CD4-positive, CD25-positive, alpha-beta regulatory T cell (primary cell): ENCODE results near the gene KDM4B. TPM values are rescaled to one million over a fixed set of nuclear protein-coding genes. Genes with fewer than 3 reads are reported as not detected.

Experiments used
- ATAC-seq, 2 donors: fragments of 150-1000 bp; cut with Tn5 transposase; one replicate each; pipeline ENCODE4 v1.10.0; 2021; ENCODE audit warnings: low read depth in 2 of 2, moderate number of reproducible peaks in 2 of 2, moderate library complexity in 1 of 2
- DNase-seq, 3 donors: peaks; one replicate each; pipeline versions ENCODE4 v3.0.0 to v3.0.0-alpha.2; 2012 to 2022; ENCODE audit warnings: mixed read lengths in 1 of 3
- H3K27ac ChIP-seq: one replicate; pipeline ENCODE4 v1.7.0; 2013; ENCODE audit warnings: mild to moderate bottlenecking, low read length; ENCODE audit not compliant: insufficient read depth, poor library complexity, severe bottlenecking
- H3K27me3 ChIP-seq: one replicate; pipeline ENCODE4 v1.7.0; 2013; ENCODE audit warnings: low read length; ENCODE audit not compliant: control insufficient read depth, insufficient read depth
- H3K36me3 ChIP-seq: one replicate; pipeline ENCODE4 v1.7.0; 2013; ENCODE audit warnings: mild to moderate bottlenecking, low read length, moderate library complexity; ENCODE audit not compliant: control insufficient read depth, insufficient read depth
- H3K4me1 ChIP-seq: 2 replicates; pipeline ENCODE4 v1.7.0; 2013; ENCODE audit warnings: mild to moderate bottlenecking, low read length; ENCODE audit not compliant: insufficient read depth, control insufficient read depth, poor library complexity, severe bottlenecking
- H3K4me3 ChIP-seq: one replicate; pipeline ENCODE4 v1.7.0; 2013; ENCODE audit warnings: low read depth, mild to moderate bottlenecking, low read length, moderate library complexity
- H3K9me3 ChIP-seq, 2 experiments: 1 replicate in 1 of 2; 2 replicates in 1 of 2; pipeline ENCODE4 v1.7.0; 2013; ENCODE audit warnings: low read length in 2 of 2, mild to moderate bottlenecking in 1 of 2, moderate library complexity in 1 of 2; ENCODE audit not compliant: control insufficient read depth in 2 of 2
- H3K27ac Mint-ChIP-seq, 3 donors: one replicate each; pipeline ENCODE4 v1.8.0; 2020 to 2022; ENCODE audit warnings: mild to moderate bottlenecking in 3 of 3, mixed read lengths in 3 of 3, moderate library complexity in 2 of 3
- H3K27me3 Mint-ChIP-seq: one replicate; pipeline ENCODE4 v1.8.0; 2022; ENCODE audit warnings: mild to moderate bottlenecking, mixed read lengths
- H3K36me3 Mint-ChIP-seq: one replicate; pipeline ENCODE4 v1.8.0; 2020; ENCODE audit warnings: mixed read lengths
- H3K4me1 Mint-ChIP-seq, 4 donors: one replicate each; pipeline ENCODE4 v1.8.0; 2020 to 2022; ENCODE audit warnings: mixed read lengths in 4 of 4, mild to moderate bottlenecking in 1 of 4
- H3K4me3 Mint-ChIP-seq, 4 donors: one replicate each; pipeline ENCODE4 v1.8.0; 2020 to 2022; ENCODE audit warnings: mild to moderate bottlenecking in 4 of 4, mixed read lengths in 4 of 4, moderate library complexity in 3 of 4
- H3K9me3 Mint-ChIP-seq, 7 donors: one replicate each; pipeline ENCODE4 v1.8.0; 2020 to 2022; ENCODE audit warnings: mixed read lengths in 7 of 7, mild to moderate bottlenecking in 3 of 7, moderate library complexity in 2 of 7
- polyA plus RNA-seq, 4 donors: library from polyadenylated mRNA; unstranded; fragments of 300-500 nt; fragmentation: Illumina TruSeq; gene quantifications; one replicate each; pipeline ENCODE4 v1.2.3, GENCODE V29; 2021
- total RNA-seq: library from RNA; stranded (reverse); gene quantifications from one replicate; pipeline ENCODE4 v1.2.3, GENCODE V29; 2022

The KDM4B gene
- total and polyA plus RNA-seq, 5 donors from 2014 or later, result 6.3 to 70.0 (median 8.6) TPM

DNA sequence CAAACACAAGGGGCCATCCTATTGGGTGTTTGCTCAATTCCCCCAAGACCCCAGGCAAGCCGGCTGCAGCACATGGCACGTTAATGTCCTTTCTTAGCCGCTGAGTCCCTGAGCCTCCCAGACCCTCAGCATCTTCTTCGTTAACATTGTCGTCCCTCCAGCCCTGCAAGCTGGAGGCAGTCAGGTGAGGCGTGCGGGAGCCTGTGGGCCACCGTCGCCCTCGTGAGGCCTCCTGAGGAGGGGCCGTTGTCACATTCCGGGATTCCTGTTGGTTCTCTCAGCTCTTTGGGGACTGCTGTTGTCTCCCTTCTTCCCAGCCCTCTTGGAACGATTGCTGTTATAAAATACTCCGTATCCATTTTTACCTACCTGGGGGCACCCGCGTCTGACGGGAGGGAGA lies 140.6 kb downstream of the KDM4B start:
- H3K36me3 Mint-ChIP-seq, result peaks cover 12% of the 10 kb centered on the region
- peak overlapping the region in 1 of 3 donors; percentile 52 for H3K27ac Mint-ChIP-seq
- H3K27me3 Mint-ChIP-seq, result no peaks in the 10 kb centered on the region
- Histone ChIP-seq H3K36me3 (peaks cover 11% of the 10 kb centered on the region), H3K4me1 (no peaks in the 10 kb centered on the region), H3K27me3 (no peaks in the 10 kb centered on the region), H3K27ac (no peak overlapping the region), H3K4me3 (no peak overlapping the region), H3K9me3 (no peaks in the 10 kb centered on the region)
- H3K4me1 Mint-ChIP-seq, result no peaks in the 10 kb centered on the region
- no peaks in the 10 kb centered on the region for H3K9me3 Mint-ChIP-seq
- no peak for ATAC-seq
- H3K4me3 Mint-ChIP-seq, result no peak overlapping the region
- DNase-seq, result no peak

DNA sequence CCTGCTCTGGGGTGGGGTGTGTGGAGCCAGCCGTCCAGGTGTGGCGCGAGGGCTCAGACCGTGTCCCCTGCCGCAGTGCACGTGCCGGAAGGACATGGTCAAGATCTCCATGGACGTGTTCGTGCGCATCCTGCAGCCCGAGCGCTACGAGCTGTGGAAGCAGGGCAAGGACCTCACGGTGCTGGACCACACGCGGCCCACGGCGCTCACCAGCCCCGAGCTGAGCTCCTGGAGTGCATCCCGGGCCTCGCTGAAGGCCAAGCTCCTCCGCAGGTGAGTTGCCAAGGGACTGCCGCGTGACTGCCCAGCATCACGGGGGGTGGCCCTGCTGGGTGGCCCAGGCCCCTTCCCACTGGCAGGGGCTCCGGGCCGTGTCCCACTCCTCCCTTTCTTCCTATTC lies 141.6 kb downstream of the KDM4B start:
- H3K36me3 Mint-ChIP-seq, result peaks cover 13% of the 10 kb centered on the region
- H3K4me1 ChIP-seq, result no peaks in the 10 kb centered on the region
- H3K4me3 ChIP-seq, result no peak overlapping the region
- peaks cover 11% of the 10 kb centered on the region for H3K36me3 ChIP-seq
- DNase-seq, result no peak
- H3K4me1 Mint-ChIP-seq, result no peaks in the 10 kb centered on the region
- no peak for ATAC-seq
- H3K9me3 ChIP-seq, result no peaks in the 10 kb centered on the region
- H3K27me3 Mint-ChIP-seq, result no peaks in the 10 kb centered on the region
- H3K4me3 Mint-ChIP-seq, result no peak overlapping the region
- H3K27ac Mint-ChIP-seq, result no peak overlapping the region
- H3K27me3 ChIP-seq, result no peaks in the 10 kb centered on the region
- no peaks in the 10 kb centered on the region for H3K9me3 Mint-ChIP-seq
- no peak overlapping the region for H3K27ac ChIP-seq

- H3K27me3 ChIP-seq, result no peaks in the 10 kb centered on the region
- no peaks in the 10 kb centered on the region for H3K9me3 ChIP-seq
- no peak overlapping the region for H3K27ac ChIP-seq
- Mint-ChIP-seq H3K36me3 (peaks cover 14% of the 10 kb centered on the region), H3K4me3 (no peak overlapping the region), H3K27ac (no peak overlapping the region), H3K27me3 (no peaks in the 10 kb centered on the region), H3K9me3 (no peaks in the 10 kb centered on the region), H3K4me1 (no peaks in the 10 kb centered on the region)
- no peak overlapping the region for H3K4me3 ChIP-seq
- no peak for DNase-seq
- H3K36me3 ChIP-seq, result peaks cover 7% of the 10 kb centered on the region
- no peak for ATAC-seq
- no peaks in the 10 kb centered on the region for H3K4me1 ChIP-seq
Observed at GRCh38 chr19:5111051-5111450, 142.1 kb downstream of the KDM4B start.

GRCh38 chr19:5112175-5112574 lies 143.3 kb downstream of the KDM4B start:
- no peak overlapping the region for H3K27ac ChIP-seq
- no peaks in the 10 kb centered on the region for H3K9me3 ChIP-seq
- Mint-ChIP-seq H3K27me3 (no peaks in the 10 kb centered on the region), H3K4me1 (no peaks in the 10 kb centered on the region), H3K36me3 (peaks cover 15% of the 10 kb centered on the region), H3K4me3 (no peak overlapping the region), H3K27ac (no peak overlapping the region), H3K9me3 (no peaks in the 10 kb centered on the region)
- no peaks in the 10 kb centered on the region for H3K27me3 ChIP-seq
- no peaks in the 10 kb centered on the region for H3K4me1 ChIP-seq
- H3K4me3 ChIP-seq, result no peak overlapping the region
- H3K36me3 ChIP-seq, result peaks cover 7% of the 10 kb centered on the region
- ATAC-seq (no peak), DNase-seq (no peak)

- H3K27ac Mint-ChIP-seq, result no peak overlapping the region
Observed at GRCh38 chr19:5112681-5113575, 144.0 kb downstream of the KDM4B start.

GRCh38 chr19:5113633-5114586 lies 145.0 kb downstream of the KDM4B start:
- Histone ChIP-seq H3K4me1 (no peaks in the 10 kb centered on the region), H3K9me3 (no peaks in the 10 kb centered on the region), H3K36me3 (peaks cover 7% of the 10 kb centered on the region), H3K27me3 (no peaks in the 10 kb centered on the region), H3K4me3 (no peak overlapping the region), H3K27ac (no peak overlapping the region)
- no peak for DNase-seq
- Mint-ChIP-seq H3K4me3 (no peak overlapping the region), H3K9me3 (no peaks in the 10 kb centered on the region), H3K4me1 (no peaks in the 10 kb centered on the region), H3K27me3 (no peaks in the 10 kb centered on the region), H3K27ac (no peak overlapping the region), H3K36me3 (peaks cover 15% of the 10 kb centered on the region)
- ATAC-seq, result no peak

More at GRCh38 chr19:5112681-5113575, 144.0 kb downstream of the KDM4B start:
- no peaks in the 10 kb centered on the region for H3K9me3 Mint-ChIP-seq
- DNase-seq (no peak), ATAC-seq (no peak)
- no peaks in the 10 kb centered on the region for H3K4me1 ChIP-seq
- H3K27me3 Mint-ChIP-seq, result no peaks in the 10 kb centered on the region
- H3K36me3 ChIP-seq, result peaks cover 7% of the 10 kb centered on the region
- H3K9me3 ChIP-seq, result no peaks in the 10 kb centered on the region
- H3K36me3 Mint-ChIP-seq, result peaks cover 15% of the 10 kb centered on the region
- no peak overlapping the region for H3K4me3 ChIP-seq
- no peak overlapping the region for H3K4me3 Mint-ChIP-seq
- H3K4me1 Mint-ChIP-seq, result no peaks in the 10 kb centered on the region
- no peaks in the 10 kb centered on the region for H3K27me3 ChIP-seq
- H3K27ac ChIP-seq, result no peak overlapping the region

DNA sequence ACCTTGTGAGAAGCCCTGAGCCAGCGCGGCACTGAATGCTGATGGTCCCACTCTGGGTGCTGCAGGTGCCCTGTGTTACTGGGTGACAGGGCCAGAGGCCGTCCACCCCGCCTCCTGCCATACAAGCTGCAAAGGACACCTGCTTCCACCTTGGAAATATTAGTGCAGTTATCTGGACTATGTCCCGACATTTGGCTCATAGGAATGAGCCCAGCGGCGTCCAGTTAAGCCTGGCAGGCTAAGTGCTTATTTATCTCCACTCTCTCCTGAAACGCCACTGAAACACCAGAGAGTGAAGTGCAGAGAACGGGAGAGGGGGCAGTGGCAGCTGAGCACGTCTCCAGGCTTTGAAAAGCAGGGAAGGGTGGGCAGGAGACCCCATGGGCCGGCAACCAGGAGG lies 145.8 kb downstream of the KDM4B start:
- no peak overlapping the region for H3K4me3 ChIP-seq
- no peak overlapping the region for H3K27ac ChIP-seq
- Mint-ChIP-seq H3K4me1 (no peaks in the 10 kb centered on the region), H3K4me3 (no peak overlapping the region), H3K36me3 (peaks cover 15% of the 10 kb centered on the region), H3K27me3 (no peaks in the 10 kb centered on the region), H3K9me3 (no peaks in the 10 kb centered on the region), H3K27ac (no peak overlapping the region)
- peaks cover 7% of the 10 kb centered on the region for H3K36me3 ChIP-seq
- no peaks in the 10 kb centered on the region for H3K9me3 ChIP-seq
- ATAC-seq (no peak), DNase-seq (no peak)
- no peaks in the 10 kb centered on the region for H3K27me3 ChIP-seq
- H3K4me1 ChIP-seq, result no peaks in the 10 kb centered on the region
